ENCODE results near the gene ODAD3. TPM values are rescaled to one million over a fixed set of nuclear protein-coding genes. Genes with fewer than 3 reads are reported as not detected.
"Not testable (repeated sequence)": the region's sequence is repeated elsewhere in the genome, so short reads cannot be mapped to it uniquely, and the experiment has no call there.

ODAD3 gene
- total RNA-seq, 2 donors from 2014 or later: 0.69 TPM; not detected in 1

- intact Hi-C loops (cut with DNase I): no loop called here
- DNase-seq (ENCODE audit: low spot score): no peak
These were observed 29.7 kb upstream of the ODAD3 start for GRCh38 chr19:11464333-11465265.

- no peak for DNase-seq (ENCODE audit: low spot score)
- intact Hi-C loops (cut with DNase I): no loop called here
These were observed 28.5 kb upstream of the ODAD3 start for GRCh38 chr19:11463391-11463790.

GRCh38 chr19:11461453-11461852 is 26.5 kb upstream of the ODAD3 start:
- intact Hi-C loops (cut with DNase I): no loop called here
- DNase-seq (ENCODE audit: low spot score): no peak

- no peak for DNase-seq (ENCODE audit: low spot score)
- intact Hi-C loops (cut with DNase I): no loop called here
These were observed 25.3 kb upstream of the ODAD3 start for GRCh38 chr19:11460207-11460606.

GRCh38 chr19:11458912-11459311 is 24.0 kb upstream of the ODAD3 start:
- DNase-seq (ENCODE audit: low spot score): not testable (repeated sequence)

GRCh38 chr19:11458236-11458900 is 23.4 kb upstream of the ODAD3 start:
- intact Hi-C loops (cut with DNase I): no loop called here
- DNase-seq (ENCODE audit: low spot score): no peak

More at GRCh38 chr19:11458912-11459311, 24.0 kb upstream of the ODAD3 start:
- intact Hi-C loops (cut with DNase I): not testable (repeated sequence)

GRCh38 chr19:11457831-11458230 is 22.9 kb upstream of the ODAD3 start:
- DNase-seq (ENCODE audit: low spot score): no peak
- intact Hi-C loops (cut with DNase I): no loop called here

GRCh38 chr19:11457115-11457514 is 22.2 kb upstream of the ODAD3 start:
- DNase-seq (ENCODE audit: low spot score): no peak
- intact Hi-C loops (cut with DNase I): no loop called here

- intact Hi-C loops (cut with DNase I): no loop called here
These were observed 21.7 kb upstream of the ODAD3 start for GRCh38 chr19:11456659-11457058.

GRCh38 chr19:11455233-11455554 is 20.3 kb upstream of the ODAD3 start:
- DNase-seq (ENCODE audit: low spot score); intact Hi-C loops (cut with DNase I): not testable (repeated sequence)

More at GRCh38 chr19:11456659-11457058, 21.7 kb upstream of the ODAD3 start:
- DNase-seq (ENCODE audit: low spot score): no peak

GRCh38 chr19:11453468-11454341 is 18.8 kb upstream of the ODAD3 start:
- intact Hi-C loops (cut with DNase I): no loop called here
- DNase-seq (ENCODE audit: low spot score): no peak

GRCh38 chr19:11452620-11453310 is 17.8 kb upstream of the ODAD3 start:
- intact Hi-C loops (cut with DNase I): no loop called here
- DNase-seq (ENCODE audit: low spot score): no peak

GRCh38 chr19:11451871-11452619 is 17.1 kb upstream of the ODAD3 start:
- no peak for DNase-seq (ENCODE audit: low spot score)
- intact Hi-C loops (cut with DNase I): no loop called here

- DNase-seq (ENCODE audit: low spot score): no peak
- intact Hi-C loops (cut with DNase I): no loop called here
These were observed 16.5 kb upstream of the ODAD3 start for GRCh38 chr19:11451327-11451870.

GRCh38 chr19:11450570-11451326 is 15.8 kb upstream of the ODAD3 start:
- DNase-seq (ENCODE audit: low spot score): no peak
- intact Hi-C loops (cut with DNase I): no loop called here

- intact Hi-C loops (cut with DNase I): loop anchor here (2.0 to 10.0 kb wide), 3 partner anchors 30 to 314 kb away; partner anchors contain the start of gene TSPAN16 (in 1 of the 2)
- no peak for DNase-seq (ENCODE audit: low spot score)
These were observed 14.1 kb upstream of the ODAD3 start for GRCh38 chr19:11448923-11449554.

GRCh38 chr19:11448410-11448809 is 13.5 kb upstream of the ODAD3 start:
- no peak for DNase-seq (ENCODE audit: low spot score)
- intact Hi-C loops (cut with DNase I): loop anchor here (2.0 to 10.0 kb wide), 3 partner anchors 30 to 314 kb away; partner anchors contain the start of gene TSPAN16 (in 1 of the 2)
